ENCODE data around the gene NPL. TPM values are rescaled to one million over a fixed set of nuclear protein-coding genes. Genes with fewer than 3 reads are reported as not detected.

Gene NPL
- total RNA-seq, 3 donors from 2014 or later (not counting 1 experiment from before 2014, with no cell fraction given) = 5.2 to 10.6 (median 6.8) TPM

DNA sequence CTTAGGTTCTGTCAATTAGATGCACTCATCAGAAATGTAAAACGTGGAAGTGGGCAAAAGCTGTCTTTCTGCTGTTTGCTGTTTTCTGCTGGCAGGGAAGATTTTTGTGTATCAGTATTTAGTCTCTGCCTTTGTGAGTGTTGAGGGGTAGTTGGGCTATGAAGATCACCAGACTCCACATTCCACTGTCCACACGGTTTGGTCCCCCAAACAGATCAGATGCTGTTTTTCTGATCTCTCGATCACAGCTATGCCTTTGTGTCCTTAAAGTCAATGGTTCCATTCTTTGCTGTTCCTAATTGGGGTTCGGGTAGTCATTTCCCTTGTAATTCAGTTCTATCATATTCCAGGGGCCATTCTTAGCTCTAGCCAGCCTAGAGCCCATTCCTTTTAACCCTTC lies 27.0 kb upstream of the NPL start:
- no peak overlapping the region for H3K27ac Mint-ChIP-seq
- no peaks in the 10 kb centered on the region for H3K4me1 ChIP-seq (ENCODE audit: control insufficient read depth, insufficient read depth, low read length)
- no peaks in the 10 kb centered on the region for H3K4me1 Mint-ChIP-seq
- intact Hi-C loops (cut with micrococcal nuclease) = no loop called here
- no peaks in the 10 kb centered on the region for H3K27me3 ChIP-seq (ENCODE audit: control insufficient read depth, insufficient read depth, low read length)
- DNase-seq (no peak), ATAC-seq (no peak)
- no peaks in the 10 kb centered on the region for H3K36me3 Mint-ChIP-seq
- H3K9me3 Mint-ChIP-seq = no peaks in the 10 kb centered on the region
- H3K4me3 ChIP-seq (ENCODE audit: low read length) = no peak overlapping the region
- WGBS (ENCODE audit: insufficient coverage) = 85% methylated on average over 4 of the region's 4 CpGs
- H3K9me3 ChIP-seq (ENCODE audit: control insufficient read depth, insufficient read depth, low read length) = no peaks in the 10 kb centered on the region
- H3K36me3 ChIP-seq (ENCODE audit: control insufficient read depth, insufficient read depth, low read length) = no peaks in the 10 kb centered on the region
- H3K4me3 Mint-ChIP-seq = no peak overlapping the region
- H3K27ac ChIP-seq (ENCODE audit: low read length) = no peak overlapping the region
- H3K27me3 Mint-ChIP-seq (ENCODE audit: low read depth in 2 of 2) = peaks cover 16 to 29% of the 10 kb centered on the region in 2 donors
- TF ChIP-seq, protein P1, sequence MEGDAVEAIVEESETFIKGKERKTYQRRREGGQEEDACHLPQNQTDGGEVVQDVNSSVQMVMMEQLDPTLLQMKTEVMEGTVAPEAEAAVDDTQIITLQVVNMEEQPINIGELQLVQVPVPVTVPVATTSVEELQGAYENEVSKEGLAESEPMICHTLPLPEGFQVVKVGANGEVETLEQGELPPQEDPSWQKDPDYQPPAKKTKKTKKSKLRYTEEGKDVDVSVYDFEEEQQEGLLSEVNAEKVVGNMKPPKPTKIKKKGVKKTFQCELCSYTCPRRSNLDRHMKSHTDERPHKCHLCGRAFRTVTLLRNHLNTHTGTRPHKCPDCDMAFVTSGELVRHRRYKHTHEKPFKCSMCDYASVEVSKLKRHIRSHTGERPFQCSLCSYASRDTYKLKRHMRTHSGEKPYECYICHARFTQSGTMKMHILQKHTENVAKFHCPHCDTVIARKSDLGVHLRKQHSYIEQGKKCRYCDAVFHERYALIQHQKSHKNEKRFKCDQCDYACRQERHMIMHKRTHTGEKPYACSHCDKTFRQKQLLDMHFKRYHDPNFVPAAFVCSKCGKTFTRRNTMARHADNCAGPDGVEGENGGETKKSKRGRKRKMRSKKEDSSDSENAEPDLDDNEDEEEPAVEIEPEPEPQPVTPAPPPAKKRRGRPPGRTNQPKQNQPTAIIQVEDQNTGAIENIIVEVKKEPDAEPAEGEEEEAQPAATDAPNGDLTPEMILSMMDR (IDR thresholded peaks at IDR 0.05) = no peak

DNA sequence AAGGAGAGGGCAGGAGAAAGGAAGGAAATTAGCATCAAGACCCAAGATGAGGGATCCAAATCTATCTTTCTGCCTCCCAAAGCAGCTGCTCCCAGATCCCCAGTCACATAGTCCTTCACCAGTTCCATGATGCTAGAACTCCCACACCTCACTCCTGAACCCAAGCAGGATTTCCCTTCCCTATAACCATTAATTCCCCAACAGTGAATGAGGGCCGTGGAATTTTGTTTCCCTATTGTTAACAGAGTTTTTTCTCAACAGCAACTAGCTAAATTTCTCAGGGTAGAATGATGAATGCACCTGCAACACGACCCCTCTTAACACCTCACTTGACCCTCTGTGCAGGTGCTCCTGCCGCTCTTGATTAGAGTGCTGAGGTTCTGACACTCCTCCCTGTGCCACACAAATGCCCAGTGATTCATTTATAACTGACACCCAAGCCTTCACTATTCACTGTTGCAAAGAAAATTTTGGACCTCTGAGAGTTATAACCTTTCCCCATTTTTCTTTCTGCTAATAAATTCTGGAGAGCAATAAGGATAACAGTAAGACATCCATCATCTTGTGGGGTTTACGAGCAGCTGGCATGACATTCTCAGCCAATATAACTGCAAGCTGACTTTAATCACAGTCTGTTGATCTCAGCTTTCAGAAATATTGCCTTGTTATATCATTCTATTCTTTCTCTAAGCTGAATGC lies 25.4 kb upstream of the NPL start:
- no peak for ATAC-seq
- intact Hi-C loops (cut with micrococcal nuclease) = no loop called here
- TF ChIP-seq, protein P1 (IDR thresholded peaks at IDR 0.05) = no peak

DNA sequence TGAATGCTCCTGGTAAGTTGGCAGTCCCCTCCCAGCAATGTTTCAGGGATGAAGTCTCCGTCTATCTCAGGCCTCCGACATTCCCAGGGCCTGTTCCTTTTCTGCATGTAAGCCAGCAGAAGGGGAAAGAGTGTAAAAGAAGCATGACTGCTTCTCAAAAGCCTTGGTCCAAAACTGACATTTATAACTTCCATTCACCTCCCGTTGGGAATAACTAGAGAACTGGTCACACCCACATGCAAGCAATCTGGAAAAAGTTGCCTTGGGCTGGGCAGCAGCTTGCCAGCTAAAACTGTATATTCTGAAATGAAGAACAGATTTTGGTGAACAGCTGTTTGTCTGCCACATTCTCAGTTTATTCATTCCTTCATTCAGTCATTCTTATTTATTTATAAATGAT lies 24.2 kb upstream of the NPL start:
- ATAC-seq = no peak

More for the DNA sequence above, 25.4 kb upstream of the NPL start:
- Mint-ChIP-seq H3K27ac (no peak overlapping the region), H3K4me3 (no peak overlapping the region), H3K9me3 (no peaks in the 10 kb centered on the region), H3K36me3 (no peaks in the 10 kb centered on the region), H3K4me1 (no peaks in the 10 kb centered on the region), H3K27me3 (ENCODE audit: low read depth in 2 of 2) (peaks cover 20 to 35% of the 10 kb centered on the region in 2 donors)
- H3K4me3 ChIP-seq (ENCODE audit: low read length) = no peak overlapping the region
- no peak overlapping the region for H3K27ac ChIP-seq (ENCODE audit: low read length)
- no peaks in the 10 kb centered on the region for H3K27me3 ChIP-seq (ENCODE audit: control insufficient read depth, insufficient read depth, low read length)
- WGBS (ENCODE audit: insufficient coverage) = 81% methylated on average over 4 of the region's 4 CpGs
- no peaks in the 10 kb centered on the region for H3K36me3 ChIP-seq (ENCODE audit: control insufficient read depth, insufficient read depth, low read length)
- no peak for DNase-seq
- H3K9me3 ChIP-seq (ENCODE audit: control insufficient read depth, insufficient read depth, low read length) = no peaks in the 10 kb centered on the region
- no peaks in the 10 kb centered on the region for H3K4me1 ChIP-seq (ENCODE audit: control insufficient read depth, insufficient read depth, low read length)

More for the DNA sequence above, 24.2 kb upstream of the NPL start:
- Histone ChIP-seq H3K27ac (ENCODE audit: low read length) (no peak overlapping the region), H3K4me3 (ENCODE audit: low read length) (no peak overlapping the region), H3K36me3 (ENCODE audit: control insufficient read depth, insufficient read depth, low read length) (no peaks in the 10 kb centered on the region), H3K4me1 (ENCODE audit: control insufficient read depth, insufficient read depth, low read length) (no peaks in the 10 kb centered on the region), H3K27me3 (ENCODE audit: control insufficient read depth, insufficient read depth, low read length) (no peaks in the 10 kb centered on the region), H3K9me3 (ENCODE audit: control insufficient read depth, insufficient read depth, low read length) (no peaks in the 10 kb centered on the region)
- H3K27me3 Mint-ChIP-seq (ENCODE audit: low read depth in 2 of 2) = peaks cover 20 to 36% of the 10 kb centered on the region in 2 donors
- intact Hi-C loops (cut with micrococcal nuclease) = no loop called here
- no peak overlapping the region for H3K27ac Mint-ChIP-seq
- H3K4me1 Mint-ChIP-seq = no peaks in the 10 kb centered on the region
- no peaks in the 10 kb centered on the region for H3K9me3 Mint-ChIP-seq
- H3K36me3 Mint-ChIP-seq = no peaks in the 10 kb centered on the region
- no peak for DNase-seq
- 100% methylated on average over 2 of the region's 3 CpGs for WGBS (ENCODE audit: insufficient coverage)
- TF ChIP-seq, protein P1 (IDR thresholded peaks at IDR 0.05) = no peak
- no peak overlapping the region for H3K4me3 Mint-ChIP-seq

Measured in natural killer cell (primary cell).